GM23338 (cell line): Measurements from ENCODE around the gene LRRC10B. TPM values are rescaled to one million over a fixed set of nuclear protein-coding genes. Genes with fewer than 3 reads are reported as not detected.

Experiments
- ATAC-seq: fragments of 200-7000 bp; cut with Tn5 transposase; 3 replicates; pipeline ENCODE4 v1.9.1; 2020
- DNase-seq: peaks from one replicate; pipeline ENCODE4 v3.0.0-alpha.2; 2015; ENCODE audit warnings: low spot score
- H2AFZ ChIP-seq: fragments of 200-600 bp; sonication (generic); 2 replicates; pipeline ENCODE4 v1.8.0; 2016; ENCODE audit warnings: antibody characterized with exemption, mild to moderate bottlenecking, moderate library complexity
- H3F3A ChIP-seq: fragments of 200-600 bp; sonication (generic); replicated peaks from 2 replicates; pipeline ENCODE4 v1.8.0; 2017; ENCODE audit warnings: antibody characterized with exemption, mixed run types, low read depth
- H3K27ac ChIP-seq: fragments of 200-600 bp; sonication (generic); 2 replicates; pipeline ENCODE4 v1.6.1; 2016; ENCODE audit warnings: low read depth
- H3K27me3 ChIP-seq: fragments of 200-600 bp; sonication (generic); 2 replicates; pipeline ENCODE4 v1.8.0; 2016; ENCODE audit warnings: mild to moderate bottlenecking, mixed run types, moderate library complexity; ENCODE audit not compliant: insufficient read depth
- H3K36me3 ChIP-seq: fragments of 200-600 bp; sonication (generic); 2 replicates; pipeline ENCODE4 v1.8.0; 2016; ENCODE audit warnings: mild to moderate bottlenecking; ENCODE audit not compliant: insufficient read depth
- H3K4me1 ChIP-seq: fragments of 200-600 bp; sonication (generic); 2 replicates; pipeline ENCODE4 v1.8.0; 2016; ENCODE audit warnings: mild to moderate bottlenecking, moderate library complexity; ENCODE audit not compliant: insufficient read depth
- H3K4me2 ChIP-seq: fragments of 200-600 bp; sonication (generic); 2 replicates; pipeline ENCODE4 v1.7.1; 2017; ENCODE audit warnings: mixed run types
- H3K4me3 ChIP-seq: fragments of 200-600 bp; sonication (generic); 2 replicates; pipeline ENCODE4 v1.6.1; 2016; ENCODE audit warnings: mixed run types
- H3K79me2 ChIP-seq: fragments of 200-600 bp; sonication (generic); replicated peaks from 2 replicates; pipeline ENCODE4 v1.8.0; 2017; ENCODE audit warnings: mild to moderate bottlenecking; ENCODE audit not compliant: insufficient read depth
- H3K9me2 ChIP-seq: fragments of 200-600 bp; sonication (generic); 2 replicates; pipeline ENCODE4 v1.8.0; 2017; ENCODE audit not compliant: insufficient read depth
- H4K20me1 ChIP-seq: fragments of 200-600 bp; sonication (generic); replicated peaks from 2 replicates; pipeline ENCODE4 v1.8.0; 2017; ENCODE audit warnings: mild to moderate bottlenecking; ENCODE audit not compliant: insufficient read depth
- H3K27ac Mint-ChIP-seq: 2 replicates; pipeline ENCODE4 v1.8.0; 2020; ENCODE audit warnings: inconsistent platforms, mild to moderate bottlenecking, moderate library complexity, mixed read lengths
- H3K27me3 Mint-ChIP-seq: 3 replicates; pipeline ENCODE4 v1.8.0; 2022; ENCODE audit warnings: low read depth, mild to moderate bottlenecking, moderate library complexity, mixed read lengths, inconsistent platforms; ENCODE audit not compliant: insufficient read depth, poor library complexity
- H3K36me3 Mint-ChIP-seq: 3 replicates; pipeline ENCODE4 v1.8.0; 2021; ENCODE audit warnings: low read depth, mild to moderate bottlenecking, inconsistent platforms, moderate library complexity, mixed read lengths
- H3K4me1 Mint-ChIP-seq: 3 replicates; pipeline ENCODE4 v1.8.0; 2020; ENCODE audit warnings: mild to moderate bottlenecking, inconsistent platforms, mixed read lengths
- H3K4me3 Mint-ChIP-seq: 3 replicates; pipeline ENCODE4 v1.8.0; 2021; ENCODE audit warnings: moderate library complexity, mild to moderate bottlenecking, inconsistent platforms, mixed read lengths
- H3K9me3 Mint-ChIP-seq: 3 replicates; pipeline ENCODE4 v1.8.0; 2020; ENCODE audit warnings: moderate library complexity, mild to moderate bottlenecking, inconsistent platforms, mixed read lengths
- CREB1 ChIP-seq: fragments of 250-450 bp; sonication (Bioruptor Pico); IDR thresholded peaks from 2 replicates; pipeline ENCODE4 v1.5.0; 2020; ENCODE audit warnings: low read depth, mild to moderate bottlenecking, moderate library complexity
- EZH2 ChIP-seq: fragments of 200-600 bp; sonication (generic); IDR thresholded peaks from one replicate; pipeline ENCODE4 v1.8.0; 2017; ENCODE audit warnings: antibody characterized with exemption, mild to moderate bottlenecking, low read depth; ENCODE audit not compliant: unreplicated experiment
- EZH2phosphoT487 ChIP-seq: fragments of 200-600 bp; sonication (generic); IDR thresholded peaks from one replicate; pipeline ENCODE4 v1.8.1; 2018; ENCODE audit warnings: antibody characterized with exemption; ENCODE audit not compliant: unreplicated experiment
- JUNB ChIP-seq: IDR thresholded peaks from one replicate; pipeline ENCODE4 v1.6.1; 2016; ENCODE audit warnings: antibody characterized with exemption; ENCODE audit not compliant: unreplicated experiment
- NANOG ChIP-seq: IDR thresholded peaks from 2 replicates; pipeline ENCODE4 v1.6.1; 2016; ENCODE audit warnings: antibody characterized with exemption, borderline replicate concordance
- ZNF114 ChIP-seq: fragments of 250-450 bp; sonication (Bioruptor Pico); IDR thresholded peaks from 2 replicates; pipeline ENCODE4 v1.5.0; 2020; ENCODE audit warnings: mild to moderate bottlenecking, moderate library complexity
- microRNA counts: library from miRNA; unstranded; fragments of <30 nt; microRNA quantifications from one replicate; lab custom pipeline; 2017
- microRNA-seq: library from miRNA; unstranded; fragments of <30 nt; microRNA quantifications from one replicate; pipeline ENCODE4, GENCODE V29; 2017
- polyA plus RNA-seq: library from polyadenylated mRNA; unstranded; fragments of >200 nt; fragmentation: Nextera tagmentation; extraction: Ambion mirVana; gene quantifications from 2 replicates; pipeline ENCODE4 v1.2.1, GENCODE V29; 2016
- small RNA-seq: library from RNA; depleted of rRNA; stranded (forward); fragments of <200 nt; gene quantifications from one replicate; pipeline ENCODE3, GENCODE V24; 2014; ENCODE audit warnings: low replicate concordance
- total RNA-seq: library from RNA; depleted of rRNA; stranded (reverse); fragments of >200 nt; shearing (Covaris generic); gene quantifications from 2 replicates; pipeline ENCODE4 v1.2.3, GENCODE V29; 2014; rRNA removed
- TF ChIP-seq, protein P1 (sequence below): IDR thresholded peaks from 2 replicates; pipeline ENCODE4 v1.6.1; 2016; ENCODE audit warnings: antibody characterized with exemption

LRRC10B gene
- total and polyA plus RNA-seq, 2 experiments from 2014 or later: 0.47 to 1.6 TPM

DNA sequence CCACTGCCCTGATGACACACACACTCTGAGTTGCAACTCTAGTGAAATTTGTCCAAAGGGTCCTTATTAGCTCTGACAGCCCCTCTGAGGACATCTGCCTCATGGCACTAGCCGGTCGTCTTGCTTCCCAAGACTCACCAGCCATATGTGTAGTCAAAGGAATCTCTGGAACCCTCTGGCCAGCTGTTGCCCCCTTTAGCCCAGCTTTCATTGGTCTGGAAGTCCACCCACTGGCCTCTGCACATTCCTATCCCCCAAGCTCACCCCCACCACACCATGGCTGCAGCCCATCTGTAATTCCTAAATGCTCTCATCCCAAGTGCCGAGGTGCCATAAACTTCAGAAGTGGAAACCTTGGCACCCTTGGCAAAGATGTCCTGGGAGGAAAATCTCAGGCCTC is 48.1 kb downstream of the LRRC10B start:
- Histone ChIP-seq H3K79me2 (no peaks in the 10 kb centered on the region), H3K4me3 (no peak overlapping the region), H3K4me2 (0 out of 2 replicates have a peak overlapping the region, but pooled peaks have one; percentile 12), H3K27me3 (peaks cover 17% of the 10 kb centered on the region), H3K36me3 (no peaks in the 10 kb centered on the region), H3K9me2 (no peaks in the 10 kb centered on the region), H3F3A (no peaks in the 10 kb centered on the region), H3K4me1 (peaks cover 10% of the 10 kb centered on the region; the same call in 1 of the 2 replicates), H2AFZ (no peak overlapping the region), H4K20me1 (no peaks in the 10 kb centered on the region), H3K27ac (no peak overlapping the region)
- Mint-ChIP-seq H3K27me3 (peaks cover 36% of the 10 kb centered on the region), H3K4me1 (peaks cover 48% of the 10 kb centered on the region), H3K4me3 (peak overlapping the region; percentile 72; the same call in 2 of the 3 replicates), H3K27ac (no peak overlapping the region), H3K9me3 (no peaks in the 10 kb centered on the region; the same call in 2 of the 3 replicates), H3K36me3 (no peaks in the 10 kb centered on the region; the same call in 2 of the 3 replicates)
- no peak for DNase-seq
- ATAC-seq: no peak
- TF ChIP-seq JUNB: no peak
- TF ChIP-seq, protein P1, sequence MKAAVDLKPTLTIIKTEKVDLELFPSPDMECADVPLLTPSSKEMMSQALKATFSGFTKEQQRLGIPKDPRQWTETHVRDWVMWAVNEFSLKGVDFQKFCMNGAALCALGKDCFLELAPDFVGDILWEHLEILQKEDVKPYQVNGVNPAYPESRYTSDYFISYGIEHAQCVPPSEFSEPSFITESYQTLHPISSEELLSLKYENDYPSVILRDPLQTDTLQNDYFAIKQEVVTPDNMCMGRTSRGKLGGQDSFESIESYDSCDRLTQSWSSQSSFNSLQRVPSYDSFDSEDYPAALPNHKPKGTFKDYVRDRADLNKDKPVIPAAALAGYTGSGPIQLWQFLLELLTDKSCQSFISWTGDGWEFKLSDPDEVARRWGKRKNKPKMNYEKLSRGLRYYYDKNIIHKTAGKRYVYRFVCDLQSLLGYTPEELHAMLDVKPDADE: no peak
- TF ChIP-seq NANOG: no peak
- no peak for TF ChIP-seq ZNF114 (CRISPR knock-in tag)
- no peak for TF ChIP-seq CREB1
- TF ChIP-seq EZH2: no peak
- TF ChIP-seq EZH2phosphoT487: no peak

MicroRNAs encoded within 50 kb of the gene (microRNA counts, 767-probe panel; counts per million panel counts)
- 3,097 counts per million, percentile 8 among the panel's probes with 10 or more counts for microRNA hsa-miR-4488 (lab: Ali Mortazavi, UCI)

Small RNA genes within 50 kb of the gene (microRNA-seq; reads per million reads assigned to microRNA genes)
- not detected for gene MIR4488

Small RNA genes within 50 kb of the gene (small RNA-seq; reads per million reads assigned to genes)
- not detected for gene MIR4488

Other genes with a start within 250 kb of the LRRC10B start
- 13.1 and 16.9 TPM in 2 replicates for gene VWCE, start 213.4 kb upstream of the LRRC10B start, total RNA-seq
- 9.7 and 9.9 TPM in 2 replicates for gene VWCE, start 213.4 kb upstream of the LRRC10B start, polyA plus RNA-seq
- 282 and 292 TPM in 2 replicates for gene DDB1, start 175.6 kb upstream of the LRRC10B start, total RNA-seq
- gene DDB1, start 175.6 kb upstream of the LRRC10B start, polyA plus RNA-seq: 102 and 109 TPM in 2 replicates
- 27.0 and 46.9 TPM in 2 replicates for gene TKFC, start 175.5 kb upstream of the LRRC10B start, total RNA-seq
- gene TKFC, start 175.5 kb upstream of the LRRC10B start, polyA plus RNA-seq: 21.1 and 21.7 TPM in 2 replicates
- gene CYB561A3, start 146.9 kb upstream of the LRRC10B start, total RNA-seq: 20.9 and 30.8 TPM in 2 replicates
- 7.8 and 9.8 TPM in 2 replicates for gene CYB561A3, start 146.9 kb upstream of the LRRC10B start, polyA plus RNA-seq
- 26.9 and 30.2 TPM in 2 replicates for gene TMEM138, start 146.4 kb upstream of the LRRC10B start, total RNA-seq
- 32.1 and 37.0 TPM in 2 replicates for gene TMEM138, start 146.4 kb upstream of the LRRC10B start, polyA plus RNA-seq
- gene TMEM216, start 116.2 kb upstream of the LRRC10B start, total RNA-seq: 23.4 and 28.8 TPM in 2 replicates
- gene TMEM216, start 116.2 kb upstream of the LRRC10B start, polyA plus RNA-seq: 23.5 and 26.1 TPM in 2 replicates
- 60.6 and 72.0 TPM in 2 replicates for gene CPSF7, start 78.8 kb upstream of the LRRC10B start, total RNA-seq
- 27.4 and 30.6 TPM in 2 replicates for gene CPSF7, start 78.8 kb upstream of the LRRC10B start, polyA plus RNA-seq
- 37.6 and 57.0 TPM in 2 replicates for gene SDHAF2, start 78.6 kb upstream of the LRRC10B start, total RNA-seq
- gene SDHAF2, start 78.6 kb upstream of the LRRC10B start, polyA plus RNA-seq: 53.8 and 55.0 TPM in 2 replicates
- 7.0 and 10.3 TPM in 2 replicates for gene SYT7, start 72.3 kb downstream of the LRRC10B start, total RNA-seq
- gene SYT7, start 72.3 kb downstream of the LRRC10B start, polyA plus RNA-seq: 1.6 and 1.8 TPM in 2 replicates
- 1.3 and 2.5 TPM in 2 replicates for gene DAGLA, start 171.6 kb downstream of the LRRC10B start, total RNA-seq
- 0.52 and 0.55 TPM in 2 replicates for gene DAGLA, start 171.6 kb downstream of the LRRC10B start, polyA plus RNA-seq
- gene MYRF, start 243.9 kb downstream of the LRRC10B start, total RNA-seq: 5.0 and 5.5 TPM in 2 replicates
- 1.9 and 2.2 TPM in 2 replicates for gene MYRF, start 243.9 kb downstream of the LRRC10B start, polyA plus RNA-seq